ENCODE results near the gene PTPDC1.

PTPDC1 gene, protein sequence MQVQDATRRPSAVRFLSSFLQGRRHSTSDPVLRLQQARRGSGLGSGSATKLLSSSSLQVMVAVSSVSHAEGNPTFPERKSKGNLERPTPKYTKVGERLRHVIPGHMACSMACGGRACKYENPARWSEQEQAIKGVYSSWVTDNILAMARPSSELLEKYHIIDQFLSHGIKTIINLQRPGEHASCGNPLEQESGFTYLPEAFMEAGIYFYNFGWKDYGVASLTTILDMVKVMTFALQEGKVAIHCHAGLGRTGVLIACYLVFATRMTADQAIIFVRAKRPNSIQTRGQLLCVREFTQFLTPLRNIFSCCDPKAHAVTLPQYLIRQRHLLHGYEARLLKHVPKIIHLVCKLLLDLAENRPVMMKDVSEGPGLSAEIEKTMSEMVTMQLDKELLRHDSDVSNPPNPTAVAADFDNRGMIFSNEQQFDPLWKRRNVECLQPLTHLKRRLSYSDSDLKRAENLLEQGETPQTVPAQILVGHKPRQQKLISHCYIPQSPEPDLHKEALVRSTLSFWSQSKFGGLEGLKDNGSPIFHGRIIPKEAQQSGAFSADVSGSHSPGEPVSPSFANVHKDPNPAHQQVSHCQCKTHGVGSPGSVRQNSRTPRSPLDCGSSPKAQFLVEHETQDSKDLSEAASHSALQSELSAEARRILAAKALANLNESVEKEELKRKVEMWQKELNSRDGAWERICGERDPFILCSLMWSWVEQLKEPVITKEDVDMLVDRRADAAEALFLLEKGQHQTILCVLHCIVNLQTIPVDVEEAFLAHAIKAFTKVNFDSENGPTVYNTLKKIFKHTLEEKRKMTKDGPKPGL

DNA sequence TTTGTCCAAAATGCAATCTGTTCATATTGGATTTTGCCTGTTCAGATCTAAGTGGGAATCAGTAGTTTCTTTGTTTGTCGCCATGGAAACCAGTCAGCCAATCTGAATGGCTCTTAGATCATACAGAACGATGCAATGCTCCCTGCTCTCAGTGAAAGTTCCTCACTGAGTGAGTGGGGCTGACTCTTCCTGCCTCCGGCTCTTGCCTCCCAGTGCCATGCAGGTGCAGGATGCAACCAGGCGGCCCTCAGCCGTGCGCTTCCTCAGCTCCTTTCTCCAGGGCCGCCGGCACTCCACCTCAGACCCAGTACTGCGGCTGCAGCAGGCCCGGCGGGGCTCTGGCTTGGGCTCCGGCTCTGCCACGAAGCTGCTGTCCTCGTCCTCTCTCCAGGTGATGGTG, at the start of gene PTPDC1:
Gene PTPDC1 (plus strand): TSS at position 151 of the 400 bp plus-strand sequence. CDS start 67 bp downstream, at position 218.
- DNase-seq = peak in 1 of 2 experiments; percentile 1

DNA sequence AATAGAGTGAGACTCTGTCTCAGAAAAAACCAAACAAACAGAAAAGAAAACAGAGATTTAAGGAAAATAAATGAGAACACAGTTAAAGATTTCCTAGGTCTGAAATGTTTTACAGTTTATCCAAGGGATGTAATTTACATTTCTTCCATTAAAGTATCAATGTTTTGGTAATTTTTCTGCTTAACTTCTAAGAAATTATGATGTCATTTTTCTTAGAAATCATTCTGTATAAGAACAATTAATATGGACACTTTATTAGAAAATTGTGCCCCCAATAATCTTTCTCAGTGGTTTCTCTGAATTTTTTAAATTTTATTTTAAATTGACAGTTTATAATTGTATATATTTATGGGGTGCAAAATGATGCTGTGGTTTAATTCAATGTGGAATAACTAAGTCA, 49.8 kb upstream of the PTPDC1 start:
- no peak for DNase-seq

DNA sequence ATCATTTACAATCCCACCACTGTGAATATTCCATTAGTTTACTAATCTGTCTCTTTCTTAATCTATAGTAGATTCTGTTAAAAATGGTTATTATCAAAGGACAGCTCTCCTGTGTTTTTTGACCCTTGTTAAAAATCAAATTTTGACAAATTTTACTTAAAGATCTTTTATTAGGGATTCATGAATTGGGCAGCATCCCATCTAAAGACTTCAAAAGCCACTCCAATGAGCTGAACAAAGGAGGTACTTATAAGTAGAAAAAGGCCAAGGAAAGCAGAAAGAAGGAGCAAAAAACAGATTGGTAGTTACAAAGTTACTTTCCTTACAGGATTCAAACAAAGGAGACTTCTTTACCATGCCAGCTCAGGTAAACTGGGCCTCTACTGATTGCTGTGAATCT, 44.5 kb upstream of the PTPDC1 start:
- no peak for DNase-seq

DNA sequence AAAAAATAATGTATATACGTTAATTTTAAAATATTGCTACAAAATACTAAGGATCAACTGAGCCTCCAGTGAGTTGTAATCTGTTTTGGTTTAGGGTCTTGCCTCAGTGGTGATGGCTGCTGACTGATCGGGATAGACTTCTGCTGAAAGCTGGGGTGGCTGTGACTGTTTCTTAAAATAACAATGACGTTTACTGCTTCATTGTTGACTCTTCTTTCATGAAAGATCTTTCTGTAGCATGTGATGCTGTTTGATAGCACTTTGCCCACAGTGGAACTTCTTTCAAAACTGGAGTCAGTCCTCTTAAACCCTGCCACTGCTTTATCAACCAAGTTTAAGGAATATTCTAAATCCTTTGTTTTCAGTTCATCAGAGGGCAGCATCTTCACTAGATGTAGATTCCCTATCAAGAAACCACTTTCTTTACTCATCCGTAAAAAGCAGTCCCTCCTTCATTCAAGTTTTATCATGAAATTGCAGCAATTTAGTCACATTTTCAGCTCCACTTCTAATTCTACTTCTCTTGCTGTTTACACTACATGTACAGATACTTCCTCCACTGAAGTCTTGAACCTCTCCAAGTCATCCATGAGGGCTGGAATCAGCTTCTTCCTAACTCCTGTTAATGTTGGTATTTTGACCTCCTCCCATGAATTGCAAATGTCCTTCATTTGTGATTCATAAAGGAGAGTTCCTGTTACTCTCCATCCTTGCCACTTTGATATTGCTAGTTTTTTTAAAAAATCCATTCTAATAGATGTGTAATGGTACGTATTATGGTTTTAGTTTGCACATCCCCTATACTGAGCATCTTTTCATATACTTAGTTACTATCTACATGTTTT, 41.5 kb upstream of the PTPDC1 start:
- no peak for DNase-seq

DNA sequence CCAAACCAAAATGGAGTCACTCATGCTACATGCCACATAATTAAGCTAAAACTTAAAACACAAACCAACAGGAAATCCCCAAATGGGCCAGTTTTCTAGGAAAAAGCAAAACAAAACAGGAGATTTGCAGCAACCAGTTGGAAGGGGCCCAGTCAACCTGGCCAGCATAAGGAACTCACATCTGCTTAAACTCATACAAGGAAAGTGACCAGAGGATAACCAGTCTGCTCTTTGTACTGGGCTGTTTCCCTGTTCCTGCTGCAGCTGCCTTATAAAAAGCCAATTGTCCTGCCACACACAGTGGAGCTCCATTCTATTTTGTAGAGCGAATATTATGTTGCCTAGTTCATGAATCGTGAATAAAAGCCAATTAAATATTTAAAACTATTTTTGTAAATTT, 29.5 kb upstream of the PTPDC1 start:
- no peak for DNase-seq

DNA sequence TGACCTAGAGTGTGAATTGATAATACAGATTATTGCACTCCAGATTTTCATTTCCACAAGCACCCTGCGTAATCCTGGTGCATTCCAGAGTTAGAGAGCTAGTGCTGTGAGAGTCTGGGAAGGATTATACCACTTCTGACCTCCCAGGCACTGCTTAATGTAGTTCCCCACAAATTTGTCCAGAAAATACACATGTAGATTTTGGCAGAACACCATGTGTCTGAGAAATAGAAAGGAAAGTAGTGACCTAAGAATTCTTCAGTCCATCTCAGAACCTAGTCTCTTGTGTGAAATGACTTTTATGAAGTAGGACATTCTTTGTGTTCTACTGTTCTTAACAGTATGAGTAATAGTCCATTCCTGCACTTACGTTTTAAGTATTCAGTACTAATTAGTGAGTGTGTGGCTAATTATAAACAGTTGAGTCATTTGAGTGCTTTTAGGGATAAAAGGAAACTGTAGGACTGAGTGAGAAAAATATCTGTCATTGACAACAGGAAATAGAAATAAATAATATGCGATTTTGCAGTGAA, 27.8 kb upstream of the PTPDC1 start:
- DNase-seq = no peak

DNA sequence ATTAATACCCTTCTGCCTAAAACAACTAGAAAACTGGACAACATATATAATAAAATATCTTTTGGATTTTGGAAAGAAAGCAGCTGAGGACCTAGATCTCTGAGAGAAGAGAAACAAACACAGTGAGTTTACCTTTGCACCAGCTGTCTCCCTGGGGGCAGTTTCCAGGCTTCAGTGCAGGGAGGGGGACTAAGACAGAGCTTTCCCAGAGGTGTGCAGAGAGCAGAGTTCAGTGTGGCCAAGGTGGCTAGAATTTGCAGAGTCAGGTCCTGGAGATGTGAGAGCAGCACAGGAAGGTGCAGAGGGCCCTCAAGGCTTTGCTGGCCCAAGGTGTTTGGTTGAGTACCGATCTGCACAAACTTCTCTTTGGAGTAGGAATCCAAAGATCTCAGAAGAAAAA, 26.3 kb upstream of the PTPDC1 start:
- DNase-seq = peak; percentile 22 to 53

DNA sequence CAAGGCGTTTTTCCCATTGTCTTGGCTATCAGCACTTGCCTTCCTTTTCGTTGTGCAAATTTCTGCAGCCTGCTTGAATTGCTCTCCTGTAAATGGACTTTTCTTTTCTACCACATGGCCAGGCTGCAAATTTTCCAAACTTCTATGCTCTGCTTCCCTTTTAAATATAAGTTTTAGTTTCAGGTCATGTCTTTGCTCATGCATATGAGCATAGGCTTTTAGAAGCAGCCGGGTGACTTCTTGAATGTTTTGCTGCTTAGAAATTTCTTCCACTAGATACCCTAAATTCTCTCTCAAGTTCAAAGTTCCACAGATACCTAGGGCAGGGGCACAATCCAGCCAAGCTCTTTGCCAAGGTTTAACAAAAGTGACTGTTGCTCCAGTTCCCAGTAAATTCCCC, 22.4 kb upstream of the PTPDC1 start:
- DNase-seq = no peak

DNA sequence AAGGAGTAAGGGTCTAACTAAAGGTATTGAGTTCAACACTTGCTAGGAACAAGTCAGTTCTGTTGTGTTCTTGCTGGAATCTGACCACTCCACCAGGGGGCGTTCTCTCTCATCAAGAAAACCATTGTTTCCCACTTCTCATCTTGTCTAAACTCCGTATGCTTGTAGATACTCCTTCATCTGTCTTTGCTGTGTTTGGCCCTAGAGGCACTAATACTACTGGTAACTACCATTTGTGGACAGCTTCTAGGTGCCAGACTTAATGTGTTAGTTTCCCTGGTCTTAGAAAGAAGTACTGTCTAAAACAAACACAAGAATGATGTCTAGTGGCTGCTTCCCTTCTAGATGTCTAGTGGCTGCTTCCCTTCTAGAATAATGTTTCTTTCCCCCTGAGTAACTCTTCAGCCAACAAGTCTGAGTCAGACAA, 18.7 kb upstream of the PTPDC1 start:
- peak; percentile 7 to 75 for DNase-seq

DNA sequence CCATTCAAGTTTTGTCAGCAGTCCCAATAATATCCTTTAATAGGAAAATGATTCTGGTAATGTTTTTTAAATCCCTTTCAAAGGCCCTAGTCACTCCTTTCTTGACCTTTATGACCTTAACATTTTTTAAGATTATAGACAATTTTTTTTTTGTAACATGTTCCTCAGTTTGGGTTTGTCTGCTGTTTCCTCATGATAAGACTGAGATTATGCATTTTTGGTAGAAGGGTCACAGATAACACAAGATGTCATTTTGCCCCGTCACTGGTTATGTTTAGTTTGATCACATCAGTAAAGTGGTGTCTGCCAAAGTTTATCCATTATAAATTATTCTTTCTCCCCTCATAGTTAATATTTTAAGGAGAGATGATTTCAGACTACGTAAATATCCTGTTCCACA, 16.0 kb upstream of the PTPDC1 start:
- no peak for DNase-seq

DNA sequence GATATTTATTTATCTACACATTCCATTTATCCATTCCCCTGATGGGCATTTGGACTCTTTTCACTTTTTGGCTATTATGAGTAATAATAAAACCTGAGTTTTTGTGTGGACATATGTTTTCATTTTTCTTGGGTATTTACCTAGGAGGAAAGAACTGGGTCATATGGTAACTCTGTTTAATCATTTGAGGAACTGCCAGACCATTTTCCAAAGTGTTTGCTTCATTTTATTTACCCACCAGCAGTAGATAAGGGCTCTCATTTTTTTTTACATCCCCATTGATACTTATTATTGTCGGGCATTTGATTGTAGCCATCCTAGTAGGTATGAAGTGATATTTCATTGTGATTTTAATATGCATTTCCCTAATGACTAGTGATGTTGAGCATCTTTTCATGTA, 7.7 kb upstream of the PTPDC1 start:
- no peak for DNase-seq

DNA sequence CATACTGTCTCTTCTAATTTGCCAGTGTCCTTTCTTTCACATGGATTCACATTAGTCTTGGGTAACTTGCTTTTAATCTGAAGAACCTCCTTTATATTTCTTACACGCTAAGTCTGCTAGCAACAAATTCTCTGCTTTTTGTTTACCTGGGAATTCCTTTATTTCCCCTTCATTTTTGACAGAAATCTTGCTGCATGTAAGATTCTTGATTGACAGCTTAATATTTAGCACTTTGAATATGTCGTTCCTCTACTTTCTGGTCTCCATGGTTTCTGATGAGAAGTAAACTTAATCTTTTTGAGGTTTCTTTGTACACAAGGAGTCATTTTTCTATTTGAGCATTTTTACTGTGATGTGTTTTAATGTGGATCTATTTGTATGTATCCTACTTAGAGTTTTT, 6.2 kb upstream of the PTPDC1 start:
- no peak for DNase-seq

DNA sequence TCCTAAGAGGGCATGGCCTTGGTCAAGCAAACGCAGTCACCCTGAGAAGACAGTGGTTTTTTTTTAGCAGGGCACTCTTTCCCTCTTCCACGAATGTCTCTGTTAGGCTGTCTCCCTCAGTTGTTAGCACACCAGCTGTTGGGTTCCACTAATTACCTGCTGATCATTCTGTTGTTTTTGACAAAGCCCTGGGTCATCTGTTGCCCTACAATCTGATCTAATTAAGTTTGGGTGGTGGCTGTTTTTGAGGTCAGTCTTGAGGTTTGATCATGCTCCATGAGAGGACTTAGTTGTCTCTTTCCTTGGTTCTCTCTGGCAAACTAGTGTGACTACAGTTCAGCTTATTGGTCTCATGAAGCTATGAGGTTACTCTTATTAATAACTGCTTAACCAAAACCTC, 5.0 kb upstream of the PTPDC1 start:
- no peak for DNase-seq

DNA sequence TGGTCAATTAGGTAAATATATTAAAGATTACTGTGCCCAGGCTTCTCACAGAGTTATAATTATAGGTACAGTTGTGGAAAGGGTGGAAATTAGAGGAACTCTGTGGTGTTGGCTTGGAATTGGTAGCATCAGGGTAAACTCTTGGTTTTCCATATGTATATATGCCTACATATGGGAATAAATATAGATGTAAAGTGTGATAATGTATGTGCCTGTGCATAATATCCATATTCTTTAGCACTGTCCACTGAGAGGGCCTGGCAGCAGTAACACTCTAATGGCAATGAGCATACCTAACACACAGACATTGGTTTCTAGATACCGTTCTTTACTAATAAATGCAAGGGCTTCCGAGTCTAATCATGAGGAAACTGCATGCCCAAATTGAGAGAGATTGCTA, 4.0 kb upstream of the PTPDC1 start:
- no peak for DNase-seq

DNA sequence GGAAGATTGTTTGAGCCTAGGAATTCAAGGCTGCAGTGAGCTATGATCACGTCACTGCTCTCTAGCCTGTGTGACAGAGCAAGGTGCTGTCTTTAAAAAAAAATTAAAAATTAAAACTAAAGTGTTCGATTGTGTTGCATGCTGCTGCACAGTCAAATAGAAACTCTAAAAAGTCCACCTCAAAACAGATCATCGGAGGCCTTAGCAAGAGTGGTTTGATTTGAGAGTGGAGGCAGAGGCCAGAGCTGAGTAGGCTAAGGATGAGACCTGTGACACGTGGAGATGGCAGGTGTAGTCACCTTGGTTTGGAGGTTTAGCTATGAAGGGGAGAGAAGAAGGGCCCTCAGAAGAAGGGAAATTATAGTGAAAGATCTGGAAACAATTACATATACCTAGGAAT, 2.8 kb upstream of the PTPDC1 start:
- no peak for DNase-seq

DNA sequence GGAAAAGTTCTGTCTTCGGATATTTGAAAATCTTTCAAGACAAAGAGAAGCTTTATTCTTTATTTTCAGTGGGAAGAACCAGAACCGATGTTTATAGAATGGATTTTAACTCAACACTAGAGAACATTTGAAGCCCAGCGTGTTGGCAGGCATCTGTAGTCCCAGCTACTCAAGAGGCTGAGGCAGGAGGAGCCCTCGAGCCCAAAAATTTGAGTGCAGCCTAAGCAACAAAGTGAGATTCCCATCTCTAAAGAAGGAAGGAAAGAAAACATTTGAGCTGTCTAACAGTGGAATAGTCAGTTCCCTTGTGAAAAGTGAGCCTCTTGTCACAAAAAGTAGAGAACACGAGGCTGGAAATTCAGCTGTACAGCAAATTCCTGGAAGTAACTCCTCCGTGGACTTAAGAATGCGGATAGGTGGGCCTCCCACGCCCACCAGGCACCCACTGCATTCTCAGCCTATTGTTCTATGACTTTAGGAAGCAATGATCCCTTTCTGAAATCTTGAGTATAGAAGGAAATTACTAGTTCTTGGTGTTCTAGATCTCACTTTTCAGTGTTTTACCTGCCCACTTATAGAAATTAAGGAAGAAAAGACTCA, 2.3 kb upstream of the PTPDC1 start:
- DNase-seq = no peak

DNA sequence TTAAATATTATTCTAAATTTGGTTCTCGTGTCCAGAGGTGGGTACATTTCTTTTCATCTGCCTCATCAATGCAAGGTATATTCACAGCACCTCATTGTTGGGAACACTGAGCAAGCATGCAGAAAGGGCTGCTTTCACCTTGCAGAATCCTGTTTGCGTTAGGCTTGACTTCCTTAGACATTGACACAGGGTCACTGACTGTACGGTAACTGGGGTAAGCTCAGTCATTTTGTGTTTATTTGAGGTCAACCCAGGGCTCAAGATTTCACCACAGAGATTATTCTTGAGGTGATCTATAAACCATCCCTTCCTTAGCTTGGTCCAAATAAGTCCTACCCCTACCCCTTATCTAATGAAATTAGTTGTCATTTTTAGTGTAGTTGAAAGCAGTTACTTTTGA, 1.7 kb upstream of the PTPDC1 start:
- DNase-seq = no peak

DNA sequence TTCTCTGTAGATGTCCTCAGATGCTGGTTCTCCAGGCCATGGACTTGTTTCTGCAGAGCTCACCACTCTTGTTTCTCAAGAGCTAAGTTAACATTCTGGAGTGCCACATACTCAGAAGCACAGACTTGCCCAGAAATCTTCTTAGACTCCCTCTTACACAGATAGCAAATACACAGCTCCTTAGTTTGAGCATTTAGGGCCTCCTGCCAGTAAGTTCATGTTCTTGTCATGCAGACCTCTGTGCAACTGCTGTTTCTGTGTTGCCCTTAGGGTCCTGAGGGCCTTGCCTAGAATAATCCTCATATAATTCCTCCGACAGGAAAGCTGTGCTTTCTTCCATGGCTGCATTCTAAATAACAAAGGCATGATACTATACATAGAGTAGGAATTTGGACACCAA, 1.3 kb upstream of the PTPDC1 start:
- no peak for DNase-seq

DNA sequence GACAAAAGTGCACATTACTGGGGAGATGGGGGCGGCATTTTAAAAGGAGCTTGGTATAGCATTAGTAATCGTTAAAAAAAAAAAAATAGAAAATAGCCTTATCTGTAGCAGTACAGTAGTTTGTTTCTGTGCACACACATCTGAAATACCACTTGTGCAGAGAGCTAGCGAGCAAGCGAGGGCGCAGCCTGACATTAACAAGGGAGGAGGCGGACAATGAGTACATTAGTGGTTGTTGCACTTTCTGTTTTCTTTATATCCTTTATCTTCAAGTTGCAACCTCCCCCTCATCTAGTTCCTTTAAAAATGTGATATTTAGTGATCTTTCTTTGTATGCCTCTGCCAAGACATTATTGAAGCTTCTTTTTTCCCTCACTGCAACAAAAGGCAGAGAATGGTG, 880 bp upstream of the PTPDC1 start:
- DNase-seq = no peak

DNA sequence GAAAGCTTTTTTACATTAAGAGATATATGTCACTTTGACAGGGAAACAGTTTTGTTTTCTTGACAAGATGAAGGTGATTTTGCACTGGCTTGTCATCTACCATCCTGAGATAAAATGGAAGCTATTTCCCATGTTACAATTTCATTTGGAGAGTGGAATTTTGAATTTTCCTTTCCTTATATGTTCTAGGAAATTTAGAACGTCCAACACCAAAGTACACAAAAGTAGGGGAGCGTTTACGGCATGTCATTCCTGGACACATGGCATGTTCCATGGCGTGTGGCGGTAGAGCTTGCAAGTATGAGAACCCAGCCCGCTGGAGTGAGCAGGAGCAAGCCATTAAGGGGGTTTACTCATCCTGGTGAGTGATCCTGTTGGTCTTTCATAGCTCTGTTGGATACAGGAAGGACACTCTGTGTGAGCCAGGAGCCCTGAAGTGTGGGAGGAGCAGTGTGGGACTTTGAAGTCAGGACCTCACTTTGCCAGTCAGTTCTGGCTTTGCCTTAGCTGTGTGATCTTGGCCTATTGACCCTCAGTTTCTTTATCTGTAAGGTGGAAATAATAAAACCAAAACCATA, 887 bp downstream of the PTPDC1 start:
- DNase-seq = no peak

DNA sequence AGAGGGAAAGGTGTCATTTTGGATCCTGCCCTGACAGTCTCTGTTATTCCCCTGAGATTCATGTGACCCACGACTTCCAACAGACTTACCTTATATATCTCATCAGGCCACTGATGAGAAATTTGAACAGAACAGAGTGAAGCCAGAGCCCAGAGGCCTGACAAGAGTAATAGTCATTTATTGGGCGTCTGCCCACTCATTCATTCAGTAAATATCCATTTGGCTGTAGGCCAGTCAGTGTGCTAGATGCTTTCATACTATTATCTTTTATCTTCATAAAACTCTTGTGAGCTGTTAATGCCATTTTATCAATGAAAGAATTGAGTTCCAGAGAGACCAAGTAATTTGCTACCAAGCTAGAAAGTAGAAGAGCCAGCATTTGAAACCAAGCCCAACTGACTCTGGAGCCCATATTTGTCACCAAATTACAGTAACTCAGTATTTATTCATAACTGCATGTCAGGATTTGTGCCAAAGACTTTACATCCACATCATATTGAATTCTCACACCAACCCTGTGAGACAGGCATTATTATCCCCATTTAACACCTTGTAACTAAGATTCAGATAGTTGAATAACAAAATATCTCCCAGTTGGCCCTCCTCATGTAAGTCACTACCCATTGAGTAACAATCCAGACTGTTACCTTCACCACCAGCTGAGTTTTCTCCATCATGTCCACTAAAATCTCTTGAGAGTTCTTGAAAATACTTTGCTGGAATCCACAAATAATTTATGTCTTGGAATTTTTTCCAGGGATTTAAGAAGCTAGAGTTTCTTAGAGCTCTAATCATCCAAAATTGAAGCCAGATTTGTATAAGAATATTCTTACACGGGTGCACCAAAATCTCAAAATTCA, 2.5 kb downstream of the PTPDC1 start:
- no peak for DNase-seq

Measured in NCI-H526 (cell line).